GM12891 (cell line): ENCODE measurements around the gene FOXK2.
"Not testable (repeated sequence)": the region's sequence is repeated elsewhere in the genome, so short reads cannot be mapped to it uniquely, and the experiment has no call there.

Experiments
- DNase-seq: peaks from one replicate; pipeline ENCODE4 v3.0.0; 2011; ENCODE audit warnings: low spot score; ENCODE audit not compliant: insufficient read length
- FAIRE-seq: peaks from 2 replicates; lab custom pipeline; 2011; peaks lifted over from hg19 to GRCh38; lab: Jason Lieb, UNC
- PAX5 ChIP-seq: IDR thresholded peaks from 2 replicates; pipeline ENCODE4 v1.6.1; 2011; ENCODE audit warnings: low read length, moderate library complexity, mild to moderate bottlenecking; ENCODE audit not compliant: insufficient read depth, severe bottlenecking
- POLR2A ChIP-seq: IDR thresholded peaks from 2 replicates; pipeline ENCODE4 v1.6.1; 2011; ENCODE audit warnings: low read depth, low read length, control low read depth
- POLR2AphosphoS5 ChIP-seq: IDR thresholded peaks from 2 replicates; pipeline ENCODE4 v1.6.1; 2011; ENCODE audit warnings: low read depth, low read length, control low read depth
- POU2F2 ChIP-seq: IDR thresholded peaks from 2 replicates; pipeline ENCODE4 v1.6.1; 2011; ENCODE audit warnings: low read depth, mild to moderate bottlenecking, control low read depth, low read length, moderate library complexity
- SPI1 ChIP-seq: IDR thresholded peaks from 2 replicates; pipeline ENCODE4 v1.6.1; 2011; ENCODE audit warnings: low read depth, low read length, control low read depth
- TAF1 ChIP-seq: IDR thresholded peaks from 2 replicates; pipeline ENCODE4 v1.6.1; 2011; ENCODE audit warnings: low read depth, low read length, control low read depth

The FOXK2 gene

GRCh38 chr17:82506402-82506801 is 13.1 kb upstream of the FOXK2 start:
- FAIRE-seq = peak; percentile 94
- not testable (repeated sequence) for DNase-seq
- peak; percentile 96 for TF ChIP-seq POU2F2
- peak; percentile 57 for TF ChIP-seq PAX5

- DNase-seq = no peak
- peak; percentile 85 for FAIRE-seq
- TF ChIP-seq SPI1 (no peak), POLR2A (no peak), POU2F2 (no peak), TAF1 (no peak), POLR2AphosphoS5 (no peak), PAX5 (no peak)
Measured at GRCh38 chr17:82507631-82508175, 11.8 kb upstream of the FOXK2 start.

GRCh38 chr17:82511642-82512041 is 7.9 kb upstream of the FOXK2 start:
- not testable (repeated sequence) for FAIRE-seq, DNase-seq

GRCh38 chr17:82513864-82514263 is 5.7 kb upstream of the FOXK2 start:
- not testable (repeated sequence) for DNase-seq, FAIRE-seq

- FAIRE-seq (no peak), DNase-seq (no peak)
- no peak for TF ChIP-seq PAX5
- TF ChIP-seq TAF1 = no peak
- no peak for TF ChIP-seq POLR2AphosphoS5
- TF ChIP-seq POLR2A = no peak
- no peak for TF ChIP-seq POU2F2
- no peak for TF ChIP-seq SPI1
Measured at GRCh38 chr17:82517230-82517865, 2.2 kb upstream of the FOXK2 start.

GRCh38 chr17:82519971-82520903 is 705 bp downstream of the FOXK2 start:
- TF ChIP-seq TAF1 (no peak), SPI1 (peak; percentile 48; the same call in 1 of the 2 replicates), PAX5 (no peak)
- FAIRE-seq (peak; percentile 83), DNase-seq (no peak)

GRCh38 chr17:82524540-82524939 is 5.0 kb downstream of the FOXK2 start:
- no peak for FAIRE-seq
- TF ChIP-seq POU2F2 (no peak), PAX5 (no peak), TAF1 (no peak), POLR2A (no peak), POLR2AphosphoS5 (no peak), SPI1 (no peak)
- no peak for DNase-seq

- DNase-seq (no peak), FAIRE-seq (no peak)
- TF ChIP-seq TAF1 (no peak), POLR2A (no peak), POLR2AphosphoS5 (no peak), SPI1 (no peak), POU2F2 (no peak), PAX5 (no peak)
Measured at GRCh38 chr17:82525712-82526111, 6.2 kb downstream of the FOXK2 start.

- TF ChIP-seq SPI1 = no peak
- TF ChIP-seq POLR2AphosphoS5 = no peak
- no peak for TF ChIP-seq PAX5
- TF ChIP-seq POLR2A = no peak
- TF ChIP-seq POU2F2 = no peak
- no peak for TF ChIP-seq TAF1
- DNase-seq (no peak), FAIRE-seq (no peak)
Measured at GRCh38 chr17:82527898-82528297, 8.4 kb downstream of the FOXK2 start.

- no peak for DNase-seq
- no peak for TF ChIP-seq POLR2AphosphoS5
- TF ChIP-seq POLR2A = no peak
- FAIRE-seq = no peak
Measured at GRCh38 chr17:82528484-82529265, 9.1 kb downstream of the FOXK2 start.
